Measurements from ENCODE around the gene SPATA20. TPM values are rescaled to one million over a fixed set of nuclear protein-coding genes. Genes with fewer than 3 reads are reported as not detected.
A peak's percentile ranks its signal among the peaks of the same experiment; 100 is the strongest.

The SPATA20 gene
- total RNA-seq, 4 donors from 2014 or later, result 42.8 to 65.1 (median 49.4) TPM

DNA sequence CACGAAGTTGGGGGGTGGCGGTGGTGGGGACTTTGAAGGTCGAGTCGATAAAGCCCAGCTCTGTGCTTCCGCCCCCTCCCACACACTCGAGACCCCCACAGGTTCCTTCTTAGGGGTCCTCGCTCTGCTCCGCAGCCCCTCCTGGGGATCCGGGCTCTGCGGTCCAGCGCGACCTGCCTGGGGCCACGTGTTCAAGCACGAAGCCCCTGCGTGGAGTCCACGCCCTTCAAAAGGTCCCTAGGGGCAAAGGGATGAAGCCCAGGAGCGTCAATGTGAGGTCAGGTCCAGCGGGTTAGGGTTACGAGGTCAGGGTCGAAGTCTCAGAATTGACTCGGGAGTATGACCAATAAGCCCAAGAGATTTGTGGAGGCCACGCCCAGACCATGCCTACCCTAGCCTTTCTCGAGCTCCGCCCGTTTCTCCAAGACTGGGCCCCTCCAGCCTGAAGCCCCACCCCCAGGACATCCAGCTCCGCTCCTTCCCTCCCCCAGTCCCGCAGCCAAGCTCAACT is 12.8 kb downstream of the SPATA20 start:
- ATAC-seq (ENCODE audit: low FRiP score) (peak; percentile 28), DNase-seq (ENCODE audit: low spot score) (peak; percentile 42)
- TF ChIP-seq CTCF (IDR thresholded peaks at IDR 0.05), result no peak

GRCh38 chr17:50560185-50560824 is 13.3 kb downstream of the SPATA20 start, which contains the start of gene CACNA1G:
Gene CACNA1G, plus strand, starts transcription at chr17:50560715. Its CDS starts 745 bp downstream, at chr17:50561460.
- ATAC-seq (ENCODE audit: low FRiP score) (peak; percentile 85), DNase-seq (ENCODE audit: low spot score) (peak; percentile 69)
- TF ChIP-seq CTCF (IDR thresholded peaks at IDR 0.05), result no peak

DNA sequence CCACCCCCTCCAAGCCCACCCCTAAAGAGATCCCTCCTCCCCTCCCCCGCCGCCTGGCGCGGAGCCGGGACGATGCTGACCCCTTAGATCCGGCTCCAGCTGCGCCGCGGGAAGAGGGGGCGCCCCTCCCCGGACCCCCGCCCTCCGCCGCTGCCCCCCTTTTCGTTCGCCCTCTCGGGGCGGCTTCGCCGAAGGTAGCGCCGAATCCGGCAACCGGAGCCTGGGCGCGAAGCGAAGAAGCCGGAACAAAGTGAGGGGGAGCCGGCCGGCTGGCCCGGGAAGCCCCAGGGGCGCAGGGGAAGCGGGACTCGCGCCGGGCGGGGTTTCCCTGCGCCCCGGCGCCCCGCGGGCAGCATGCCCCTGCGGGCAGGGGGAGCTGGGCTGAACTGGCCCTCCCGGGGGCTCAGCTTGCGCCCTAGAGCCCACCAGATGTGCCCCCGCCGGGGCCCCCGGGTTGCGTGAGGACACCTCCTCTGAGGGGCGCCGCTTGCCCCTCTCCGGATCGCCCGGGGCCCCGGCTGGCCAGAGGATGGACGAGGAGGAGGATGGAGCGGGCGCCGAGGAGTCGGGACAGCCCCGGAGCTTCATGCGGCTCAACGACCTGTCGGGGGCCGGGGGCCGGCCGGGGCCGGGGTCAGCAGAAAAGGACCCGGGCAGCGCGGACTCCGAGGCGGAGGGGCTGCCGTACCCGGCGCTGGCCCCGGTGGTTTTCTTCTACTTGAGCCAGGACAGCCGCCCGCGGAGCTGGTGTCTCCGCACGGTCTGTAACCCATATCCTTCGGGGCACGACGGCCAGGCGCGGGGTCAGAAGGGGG is 14.2 kb downstream of the SPATA20 start:
- no peak for ATAC-seq (ENCODE audit: low FRiP score)
- DNase-seq (ENCODE audit: low spot score), result no peak
- no peak for TF ChIP-seq CTCF (IDR thresholded peaks at IDR 0.05)

GRCh38 chr17:50561746-50562141 is 14.8 kb downstream of the SPATA20 start:
- DNase-seq (ENCODE audit: low spot score), result no peak
- no peak for TF ChIP-seq CTCF (IDR thresholded peaks at IDR 0.05)
- ATAC-seq (ENCODE audit: low FRiP score), result no peak

DNA sequence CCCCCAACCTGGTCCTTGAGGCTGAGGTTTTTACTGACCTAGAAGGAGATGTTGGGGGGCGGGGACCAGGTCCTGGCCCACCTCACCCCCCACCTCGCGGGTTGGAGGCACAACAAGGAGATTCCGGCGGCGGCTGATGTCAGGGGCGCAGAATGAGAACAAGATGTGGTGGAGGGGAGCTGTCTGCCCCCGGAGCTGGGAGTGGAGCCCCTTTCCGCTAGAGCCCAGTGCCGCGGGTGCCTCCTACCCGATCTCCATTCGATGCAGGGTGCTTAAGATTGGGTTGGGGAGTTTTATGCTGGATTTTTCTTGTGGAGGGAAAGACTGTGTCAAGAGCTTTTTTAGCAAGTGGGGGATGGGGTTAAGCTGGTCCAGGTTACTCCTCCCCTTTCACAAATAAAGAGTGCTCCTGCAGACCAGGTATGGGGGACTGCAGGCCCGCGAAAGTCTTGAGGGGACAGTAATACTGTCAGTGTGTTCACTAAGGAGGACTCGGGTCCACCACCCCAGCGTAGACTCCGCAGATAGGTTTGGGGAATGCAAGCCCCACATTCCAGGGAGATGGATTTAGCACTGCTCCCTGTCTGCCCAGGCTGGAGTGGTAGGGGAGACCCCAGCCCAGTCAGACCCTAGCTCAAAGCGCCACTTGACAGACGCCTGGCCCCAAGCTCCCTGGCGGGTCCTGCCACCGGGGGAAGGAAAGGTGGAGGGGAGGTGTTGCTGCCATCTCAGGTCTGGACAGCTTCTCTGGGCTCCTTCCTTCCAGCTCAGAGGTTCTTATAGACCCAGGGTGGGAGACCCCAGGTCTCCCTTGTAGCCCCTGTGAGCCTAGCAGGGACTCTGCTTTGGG is 15.5 kb downstream of the SPATA20 start:
- ATAC-seq (ENCODE audit: low FRiP score), result no peak
- no peak for TF ChIP-seq CTCF (IDR thresholded peaks at IDR 0.05)

GRCh38 chr17:50563092-50563511 is 16.1 kb downstream of the SPATA20 start:
- no peak for DNase-seq (ENCODE audit: low spot score)
- no peak for TF ChIP-seq CTCF (IDR thresholded peaks at IDR 0.05)
- no peak for ATAC-seq (ENCODE audit: low FRiP score)

More for the DNA sequence above, 15.5 kb downstream of the SPATA20 start:
- no peak for DNase-seq (ENCODE audit: low spot score)
